Uterus (tissue), 2 donors: ENCODE data around the gene SASH1.

ENCODE experiments used
- CTCF ChIP-seq, 4 experiments: fragments of 200-600 bp in 2 of 4; fragments of 450-650 bp in 2 of 4; sonication (generic) in 2 of 4; IDR thresholded peaks; one replicate each; pipeline ENCODE4 v1.5.1; 2016 to 2019; ENCODE audit warnings: antibody characterized with exemption in 4 of 4, mild to moderate bottlenecking in 2 of 4, moderate library complexity in 1 of 4
- POLR2A ChIP-seq, 2 donors: fragments of 450-650 bp; IDR thresholded peaks; one replicate each; pipeline ENCODE4 v1.6.1; 2016; ENCODE audit warnings: antibody characterized with exemption in 2 of 2, mild to moderate bottlenecking in 1 of 2, moderate library complexity in 1 of 2

GRCh38 chr6:148379966-148380713 lies 37.5 kb downstream of the SASH1 start:
- TF ChIP-seq CTCF (IDR thresholded peaks at IDR 0.05), result no peak
- no peak for TF ChIP-seq POLR2A (IDR thresholded peaks at IDR 0.05)
